Stromal cell of bone marrow (primary cell): ENCODE measurements around the gene TBC1D22B.
"Not testable (repeated sequence)": the region's sequence is repeated elsewhere in the genome, so short reads cannot be mapped to it uniquely, and the experiment has no call there.

ENCODE experiments used
- DNase-seq: peaks from one replicate; pipeline ENCODE4 v3.0.0-alpha.2; 2012; ENCODE audit warnings: low read depth

The TBC1D22B gene

GRCh38 chr6:37303891-37304503 lies 46.4 kb downstream of the TBC1D22B start:
- DNase-seq, result no peak

GRCh38 chr6:37304766-37305165 lies 47.2 kb downstream of the TBC1D22B start:
- no peak for DNase-seq

- no peak for DNase-seq
These were observed 48.4 kb downstream of the TBC1D22B start for GRCh38 chr6:37305841-37306425.

GRCh38 chr6:37306624-37307222 lies 49.2 kb downstream of the TBC1D22B start:
- no peak for DNase-seq

GRCh38 chr6:37307484-37307883 lies 49.9 kb downstream of the TBC1D22B start:
- not testable (repeated sequence) for DNase-seq

- peak; percentile 43 for DNase-seq
These were observed 50.7 kb downstream of the TBC1D22B start for GRCh38 chr6:37308069-37308815.

- DNase-seq, result no peak
These were observed 51.5 kb downstream of the TBC1D22B start for GRCh38 chr6:37309046-37309445.

GRCh38 chr6:37309692-37310091 lies 52.1 kb downstream of the TBC1D22B start:
- DNase-seq, result no peak

GRCh38 chr6:37310966-37311365 lies 53.4 kb downstream of the TBC1D22B start:
- DNase-seq, result no peak

- DNase-seq, result no peak
These were observed 54.3 kb downstream of the TBC1D22B start for GRCh38 chr6:37311741-37312473.

GRCh38 chr6:37313723-37314486 lies 56.3 kb downstream of the TBC1D22B start:
- DNase-seq, result no peak

- DNase-seq, result no peak
These were observed 57.0 kb downstream of the TBC1D22B start for GRCh38 chr6:37314487-37315156.

- DNase-seq, result no peak
These were observed 57.6 kb downstream of the TBC1D22B start for GRCh38 chr6:37315157-37315515.

GRCh38 chr6:37316071-37316470 lies 58.5 kb downstream of the TBC1D22B start:
- no peak for DNase-seq

- no peak for DNase-seq
These were observed 59.9 kb downstream of the TBC1D22B start for GRCh38 chr6:37317312-37318038.

- no peak for DNase-seq
These were observed 61.6 kb downstream of the TBC1D22B start for GRCh38 chr6:37319156-37319555.

GRCh38 chr6:37319856-37320480 lies 62.4 kb downstream of the TBC1D22B start:
- DNase-seq, result no peak

GRCh38 chr6:37320646-37321045 lies 63.1 kb downstream of the TBC1D22B start:
- DNase-seq, result no peak

GRCh38 chr6:37321101-37321500 lies 63.5 kb downstream of the TBC1D22B start:
- no peak for DNase-seq
